Lung (tissue), 12 donors: ENCODE results near the gene VGF. TPM values are rescaled to one million over a fixed set of nuclear protein-coding genes. Genes with fewer than 3 reads are reported as not detected.

Experiments
- ATAC-seq: fragments of 200-7000 bp; cut with Tn5 transposase; one replicate; pipeline ENCODE4 v1.9.1; 2020; ENCODE audit warnings: moderate number of reproducible peaks; ENCODE audit not compliant: insufficient read depth, low FRiP score
- DNase-seq, 3 donors: peaks; one replicate each; pipeline ENCODE4 v3.0.0-alpha.2; 2013 to 2017
- H3K27ac ChIP-seq, 2 donors: one replicate each; pipeline ENCODE4 v1.5.1; 2013; ENCODE audit warnings: mild to moderate bottlenecking in 2 of 2, moderate library complexity in 2 of 2, control low read depth in 1 of 2, inconsistent platforms in 1 of 2, low read depth in 1 of 2, low read length in 1 of 2
- H3K27me3 ChIP-seq, 3 donors: one replicate each; pipeline ENCODE4 v1.5.1; 2013; ENCODE audit warnings: low read length in 2 of 3; ENCODE audit not compliant: control insufficient read depth in 3 of 3, insufficient read depth in 3 of 3
- H3K36me3 ChIP-seq, 4 donors: one replicate each; pipeline ENCODE4 v1.5.1; 2013; ENCODE audit warnings: low read length in 4 of 4, mild to moderate bottlenecking in 1 of 4, moderate library complexity in 1 of 4; ENCODE audit not compliant: control insufficient read depth in 4 of 4, insufficient read depth in 4 of 4
- H3K4me1 ChIP-seq, 5 donors: one replicate each; pipeline ENCODE4 v1.5.1; 2013; ENCODE audit warnings: low read length in 5 of 5, mild to moderate bottlenecking in 2 of 5, moderate library complexity in 1 of 5; ENCODE audit not compliant: control insufficient read depth in 5 of 5, insufficient read depth in 5 of 5
- H3K4me3 ChIP-seq: one replicate; pipeline ENCODE4 v1.5.1; 2013; ENCODE audit warnings: mild to moderate bottlenecking, control low read depth, moderate library complexity
- H3K9ac ChIP-seq, 2 donors: one replicate each; pipeline ENCODE4 v1.5.1; 2013; ENCODE audit warnings: low read length in 2 of 2, control low read depth in 1 of 2; ENCODE audit not compliant: insufficient read depth in 1 of 2
- H3K9me3 ChIP-seq, 4 donors: one replicate each; pipeline ENCODE4 v1.5.1; 2013; ENCODE audit warnings: low read length in 3 of 4, mild to moderate bottlenecking in 1 of 4, moderate library complexity in 1 of 4; ENCODE audit not compliant: control insufficient read depth in 4 of 4, insufficient read depth in 3 of 4
- CTCF ChIP-seq: IDR thresholded peaks from 2 replicates; pipeline ENCODE4 v1.5.1; 2012; ENCODE audit warnings: mild to moderate bottlenecking; ENCODE audit errors: control extremely low read depth, extremely low read depth
- WGBS, 2 donors: extraction: QIAGEN DNeasy Blood & Tissue Kit; methylation state at CpG; one replicate each; pipeline ENCODE4 v1.1.7; 2013; 5-methylcytosine and 5-hydroxymethylcytosine counted together
- polyA plus RNA-seq, 2 donors: library from polyadenylated mRNA; stranded (reverse); fragments of 200-250 nt; gene quantifications; one replicate each; pipeline ENCODE4 v1.2.1, GENCODE V29; 2013
- total RNA-seq, 2 donors: library from RNA; depleted of rRNA in 1 of 2; stranded (reverse); fragments of >200 nt in 1 of 2; gene quantifications; one replicate each; pipeline ENCODE4 v1.2.1, GENCODE V29; 2014 to 2021
- donor health status: control.
- donor health status: control.
- donor health status: Bipolar disorder and iron deficiency.
- donor health status: healthy.
- donor health status: DM: yes; HTN: yes; CAD: no.

VGF gene
- total and polyA plus RNA-seq, 4 donors: 0.08 to 1.4 (median 0.42) TPM

- Histone ChIP-seq H3K36me3 (peaks cover 10 to 63% (median 12%) of the 10 kb centered on the region in 4 donors), H3K27ac (no peak overlapping the region), H3K4me1 (no peaks in the 10 kb centered on the region), H3K27me3 (no peaks in the 10 kb centered on the region), H3K9ac (no peak overlapping the region), H3K4me3 (no peak overlapping the region), H3K9me3 (no peaks in the 10 kb centered on the region)
- no peak for ATAC-seq
- DNase-seq: no peak
- no peak for TF ChIP-seq CTCF
- WGBS, 2 donors: 95 to 97% methylated on average over 19 of the region's 19 CpGs
Observed at GRCh38 chr7:101210143-101210542, 44.8 kb upstream of the VGF start.

- no peaks in the 10 kb centered on the region for H3K4me1 ChIP-seq
- ATAC-seq: no peak
- H3K4me3 ChIP-seq: no peak overlapping the region
- H3K27me3 ChIP-seq: peaks cover 0 to under 1% (median 0%) of the 10 kb centered on the region in 3 donors
- H3K9ac ChIP-seq: no peak overlapping the region
- no peak for TF ChIP-seq CTCF
- no peak overlapping the region for H3K27ac ChIP-seq
- H3K36me3 ChIP-seq: peaks cover 8 to 59% (median 12%) of the 10 kb centered on the region in 4 donors
- DNase-seq: no peak
- WGBS, 2 donors: 90 to 94% methylated on average over 14 of the region's 14 CpGs
- H3K9me3 ChIP-seq: no peaks in the 10 kb centered on the region
Observed at GRCh38 chr7:101208794-101209193, 43.4 kb upstream of the VGF start.

GRCh38 chr7:101207459-101207858, 42.1 kb upstream of the VGF start:
- Histone ChIP-seq H3K9ac (no peak overlapping the region), H3K4me3 (no peak overlapping the region), H3K36me3 (peaks cover 8 to 53% (median 12%) of the 10 kb centered on the region in 4 donors), H3K27ac (no peak overlapping the region), H3K4me1 (no peaks in the 10 kb centered on the region), H3K9me3 (no peaks in the 10 kb centered on the region), H3K27me3 (peaks cover 2 to 14% (median 8%) of the 10 kb centered on the region in 3 donors)
- ATAC-seq (no peak), DNase-seq (no peak)
- no peak for TF ChIP-seq CTCF
- 93 to 94% methylated on average over 15 to 17 of the region's 17 CpGs for WGBS, 2 donors

- no peak overlapping the region for H3K4me3 ChIP-seq
- no peak overlapping the region for H3K27ac ChIP-seq
- peaks cover 8 to 45% (median 12%) of the 10 kb centered on the region in 4 donors for H3K36me3 ChIP-seq
- DNase-seq (no peak), ATAC-seq (no peak)
- H3K27me3 ChIP-seq: peaks cover 3 to 22% (median 9%) of the 10 kb centered on the region in 3 donors
- peaks cover 0 to 3% (median 0%) of the 10 kb centered on the region in 5 donors for H3K4me1 ChIP-seq
- no peak overlapping the region for H3K9ac ChIP-seq
- WGBS, 2 donors: 88 to 90% methylated on average over 17 to 19 of the region's 19 CpGs
- peaks cover 0 to 2% (median 0%) of the 10 kb centered on the region in 4 donors for H3K9me3 ChIP-seq
- no peak for TF ChIP-seq CTCF
Observed at GRCh38 chr7:101206665-101207042, 41.3 kb upstream of the VGF start.
